ENCODE data around the gene SLC25A12. TPM values are rescaled to one million over a fixed set of nuclear protein-coding genes. Genes with fewer than 3 reads are reported as not detected.
A peak's percentile ranks its signal among the peaks of the same experiment; 100 is the strongest.
"Not testable (repeated sequence)": the region's sequence is repeated elsewhere in the genome, so short reads cannot be mapped to it uniquely, and the experiment has no call there.

Gene SLC25A12
- polyA plus RNA-seq (ENCODE audit: insufficient read length in 3 of 3) = 10 to 100 TPM; 24.3 to 27.6 (median 26.4) TPM

- peak; percentile 53 to 82 (median 75) for DNase-seq (ENCODE audit: low read depth in 3 of 3, low spot score in 2 of 3)
Observed at GRCh38 chr2:171893824-171894611, at the start of gene SLC25A12. Gene SLC25A12, minus strand, starts transcription at chr2:171894244. Its CDS starts 30 bp downstream, at chr2:171894214.

GRCh38 chr2:171941316-171941699 is 47.3 kb upstream of the SLC25A12 start:
- DNase-seq (ENCODE audit: low read depth in 3 of 3, low spot score in 2 of 3) = no peak

- no peak for DNase-seq (ENCODE audit: low read depth in 3 of 3, low spot score in 2 of 3)
Observed at GRCh38 chr2:171939743-171940071, 45.7 kb upstream of the SLC25A12 start.

GRCh38 chr2:171939058-171939742 is 45.2 kb upstream of the SLC25A12 start:
- no peak for DNase-seq (ENCODE audit: low read depth in 3 of 3, low spot score in 2 of 3)

GRCh38 chr2:171930385-171930784 is 36.3 kb upstream of the SLC25A12 start:
- no peak for DNase-seq (ENCODE audit: low read depth in 3 of 3, low spot score in 2 of 3)

- no peak for DNase-seq (ENCODE audit: low read depth in 3 of 3, low spot score in 2 of 3)
Observed at GRCh38 chr2:171924170-171924942, 30.3 kb upstream of the SLC25A12 start.

GRCh38 chr2:171923206-171923605 is 29.2 kb upstream of the SLC25A12 start:
- DNase-seq (ENCODE audit: low read depth in 3 of 3, low spot score in 2 of 3) = no peak

GRCh38 chr2:171922230-171923022 is 28.4 kb upstream of the SLC25A12 start, which contains the start of gene HAT1:
Gene HAT1, plus strand, starts transcription at chr2:171922461. Its CDS starts 40 bp downstream, at chr2:171922501.
- peak; percentile 95 to 97 (median 96) for DNase-seq (ENCODE audit: low read depth in 3 of 3, low spot score in 2 of 3)

GRCh38 chr2:171921970-171922229 is 27.9 kb upstream of the SLC25A12 start:
- no peak for DNase-seq (ENCODE audit: low read depth in 3 of 3, low spot score in 2 of 3)

GRCh38 chr2:171919453-171919852 is 25.4 kb upstream of the SLC25A12 start:
- no peak for DNase-seq (ENCODE audit: low read depth in 3 of 3, low spot score in 2 of 3)

GRCh38 chr2:171913517-171913916 is 19.5 kb upstream of the SLC25A12 start:
- DNase-seq (ENCODE audit: low read depth in 3 of 3, low spot score in 2 of 3) = no peak

- DNase-seq (ENCODE audit: low read depth in 3 of 3, low spot score in 2 of 3) = no peak
Observed at GRCh38 chr2:171910494-171910893, 16.4 kb upstream of the SLC25A12 start.

- no peak for DNase-seq (ENCODE audit: low read depth in 3 of 3, low spot score in 2 of 3)
Observed at GRCh38 chr2:171909266-171909665, 15.2 kb upstream of the SLC25A12 start.

- no peak for DNase-seq (ENCODE audit: low read depth in 3 of 3, low spot score in 2 of 3)
Observed at GRCh38 chr2:171908235-171908634, 14.2 kb upstream of the SLC25A12 start.

GRCh38 chr2:171902840-171903420 is 8.9 kb upstream of the SLC25A12 start:
- DNase-seq (ENCODE audit: low read depth in 3 of 3, low spot score in 2 of 3) = no peak

- DNase-seq (ENCODE audit: low read depth in 3 of 3, low spot score in 2 of 3) = not testable (repeated sequence)
Observed at GRCh38 chr2:171899623-171900282, 5.7 kb upstream of the SLC25A12 start.

- DNase-seq (ENCODE audit: low read depth in 3 of 3, low spot score in 2 of 3) = no peak
Observed at GRCh38 chr2:171895786-171896185, 1.7 kb upstream of the SLC25A12 start.

- DNase-seq (ENCODE audit: low read depth in 3 of 3, low spot score in 2 of 3) = no peak
Observed at GRCh38 chr2:171894612-171894947, 536 bp upstream of the SLC25A12 start.

GRCh38 chr2:171893196-171893823 is 734 bp downstream of the SLC25A12 start:
- DNase-seq (ENCODE audit: low read depth in 3 of 3, low spot score in 2 of 3) = no peak
